ENCODE results near the gene ANKRD23. TPM values are rescaled to one million over a fixed set of nuclear protein-coding genes. Genes with fewer than 3 reads are reported as not detected.

ANKRD23 gene
- total and polyA plus RNA-seq, 2 of the 13 experiments (the other 11 are each of a cell fraction or from before 2014, with no cell fraction given): 1.5 to 1.6 TPM

DNA sequence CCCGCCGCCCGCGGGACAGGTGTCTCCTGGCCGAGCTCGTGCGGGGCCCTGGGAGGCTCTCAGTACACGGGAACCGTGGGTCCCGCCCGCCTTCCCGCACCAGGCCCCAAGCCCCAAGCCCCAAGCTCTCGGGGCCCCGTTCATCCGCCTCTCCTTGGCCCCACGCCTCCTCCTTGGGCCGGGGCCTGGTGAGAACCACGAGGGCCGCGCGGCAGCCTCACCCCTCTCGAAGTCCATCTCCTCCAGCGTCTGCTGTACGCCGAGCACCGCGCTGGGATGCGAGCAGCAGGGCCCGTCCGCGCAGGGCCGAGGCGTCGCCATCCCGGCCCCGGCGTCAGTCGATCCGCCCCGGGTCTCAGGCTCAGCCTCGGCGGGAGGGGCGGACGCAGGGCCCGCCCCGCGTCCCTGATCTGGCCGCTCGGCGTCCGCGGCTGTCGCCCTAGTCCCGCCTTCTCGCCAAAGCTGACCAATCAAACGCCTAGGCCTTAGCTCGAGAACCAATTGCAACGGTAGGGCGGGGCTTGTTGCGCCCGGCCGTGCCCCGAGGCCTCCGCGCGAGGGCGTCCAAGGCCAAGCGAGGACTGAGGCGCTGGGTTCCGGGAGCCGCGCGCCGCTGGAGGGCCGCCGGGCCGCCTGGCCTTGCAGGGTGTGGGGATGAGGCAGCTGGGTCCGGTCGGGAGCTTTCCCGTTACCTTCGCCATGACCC, 14.0 kb upstream of the ANKRD23 start, which contains the start of gene ANKRD39 (continued):
- TF ChIP-seq ZUFSP (CRISPR knock-in tag; IDR thresholded peaks at IDR 0.05; ENCODE audit: borderline replicate concordance): no peak
- peak; percentile 100 for TF ChIP-seq RAD21 (CRISPR knock-in tag; IDR thresholded peaks at IDR 0.05)
- no peak; the same call in 1 of the 2 replicates for TF ChIP-seq DZIP1 (CRISPR knock-in tag; IDR thresholded peaks at IDR 0.05)
- peak; percentile 49; the same call in 1 of the 2 replicates for TF ChIP-seq SMC3 (IDR thresholded peaks at IDR 0.05; ENCODE audit: low read length)
- TF ChIP-seq UBTF (CRISPR knock-in tag; IDR thresholded peaks at IDR 0.05): peak; percentile 93
- TF ChIP-seq, protein P1, sequence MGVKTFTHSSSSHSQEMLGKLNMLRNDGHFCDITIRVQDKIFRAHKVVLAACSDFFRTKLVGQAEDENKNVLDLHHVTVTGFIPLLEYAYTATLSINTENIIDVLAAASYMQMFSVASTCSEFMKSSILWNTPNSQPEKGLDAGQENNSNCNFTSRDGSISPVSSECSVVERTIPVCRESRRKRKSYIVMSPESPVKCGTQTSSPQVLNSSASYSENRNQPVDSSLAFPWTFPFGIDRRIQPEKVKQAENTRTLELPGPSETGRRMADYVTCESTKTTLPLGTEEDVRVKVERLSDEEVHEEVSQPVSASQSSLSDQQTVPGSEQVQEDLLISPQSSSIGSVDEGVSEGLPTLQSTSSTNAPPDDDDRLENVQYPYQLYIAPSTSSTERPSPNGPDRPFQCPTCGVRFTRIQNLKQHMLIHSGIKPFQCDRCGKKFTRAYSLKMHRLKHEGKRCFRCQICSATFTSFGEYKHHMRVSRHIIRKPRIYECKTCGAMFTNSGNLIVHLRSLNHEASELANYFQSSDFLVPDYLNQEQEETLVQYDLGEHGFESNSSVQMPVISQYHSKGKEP (CRISPR knock-in tag; IDR thresholded peaks at IDR 0.05): no peak; the same call in 1 of the 2 replicates
- TF ChIP-seq GATA4 (IDR thresholded peaks at IDR 0.05; ENCODE audit: borderline replicate concordance, low read depth): peak; percentile 52; the same call in 1 of the 2 replicates
- TF ChIP-seq ZFY (CRISPR knock-in tag; IDR thresholded peaks at IDR 0.05): peak; percentile 99
- no peak for TF ChIP-seq KLF15 (CRISPR knock-in tag; IDR thresholded peaks at IDR 0.05; ENCODE audit: borderline replicate concordance)
- peak; percentile 76; the same call in 1 of the 2 replicates for TF ChIP-seq REL (CRISPR knock-in tag; conservative IDR thresholded peaks at IDR 0.05)
- TF ChIP-seq ZNF558 (CRISPR knock-in tag; IDR thresholded peaks at IDR 0.05; ENCODE audit: borderline replicate concordance): peak; percentile 75; the same call in 1 of the 2 replicates
- no peak for TF ChIP-seq ZNF75D (CRISPR knock-in tag; IDR thresholded peaks at IDR 0.05; ENCODE audit: borderline replicate concordance)
- TF ChIP-seq, protein P2, sequence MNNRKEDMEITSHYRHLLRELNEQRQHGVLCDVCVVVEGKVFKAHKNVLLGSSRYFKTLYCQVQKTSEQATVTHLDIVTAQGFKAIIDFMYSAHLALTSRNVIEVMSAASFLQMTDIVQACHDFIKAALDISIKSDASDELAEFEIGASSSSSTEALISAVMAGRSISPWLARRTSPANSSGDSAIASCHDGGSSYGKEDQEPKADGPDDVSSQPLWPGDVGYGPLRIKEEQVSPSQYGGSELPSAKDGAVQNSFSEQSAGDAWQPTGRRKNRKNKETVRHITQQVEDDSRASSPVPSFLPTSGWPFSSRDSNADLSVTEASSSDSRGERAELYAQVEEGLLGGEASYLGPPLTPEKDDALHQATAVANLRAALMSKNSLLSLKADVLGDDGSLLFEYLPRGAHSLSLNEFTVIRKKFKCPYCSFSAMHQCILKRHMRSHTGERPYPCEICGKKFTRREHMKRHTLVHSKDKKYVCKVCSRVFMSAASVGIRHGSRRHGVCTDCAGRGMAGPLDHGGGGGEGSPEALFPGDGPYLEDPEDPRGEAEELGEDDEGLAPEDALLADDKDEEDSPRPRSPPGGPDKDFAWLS (CRISPR knock-in tag; IDR thresholded peaks at IDR 0.05; ENCODE audit: borderline replicate concordance): no peak; the same call in 1 of the 2 replicates
- no peak for TF ChIP-seq SSRP1 (CRISPR knock-in tag; IDR thresholded peaks at IDR 0.05)
- TF ChIP-seq MEIS1 (CRISPR knock-in tag; IDR thresholded peaks at IDR 0.05; ENCODE audit: borderline replicate concordance): peak; percentile 84; the same call in 1 of the 2 replicates
- no peak; the same call in 1 of the 2 replicates for TF ChIP-seq HCFC1 (IDR thresholded peaks at IDR 0.05; ENCODE audit: low read depth, low read length)
- TF ChIP-seq ZNF24 (IDR thresholded peaks at IDR 0.05): no peak
- TF ChIP-seq ATF3 (CRISPR knock-in tag; IDR thresholded peaks at IDR 0.05): no peak; the same call in 1 of the 2 replicates

Measured in HepG2 (cell line).